ENCODE measurements around the gene POLG.

Gene POLG

GRCh38 chr15:89307046-89307587 is 27.5 kb downstream of the POLG start:
- Histone ChIP-seq H3K9ac (ENCODE audit: low read length) (peak overlapping the region; percentile 21), H3K79me1 (replicated peaks; ENCODE audit: low read length, poor library complexity, severe bottlenecking) (no peaks in the 10 kb centered on the region), H2BK12ac (ENCODE audit: low read length in 2 of 2) (no peak overlapping the region), H3K4me1 (ENCODE audit: control insufficient read depth, insufficient read depth, low read depth, low read length) (no peaks in the 10 kb centered on the region), H2BK15ac (ENCODE audit: low read depth, poor library complexity, severe bottlenecking) (no peak overlapping the region), H3K27me3 (ENCODE audit: control insufficient read depth in 1 of 2, insufficient read depth in 1 of 2, low read length in 2 of 2) (no peaks in the 10 kb centered on the region), H3K36me3 (ENCODE audit: control insufficient read depth in 1 of 2, insufficient read depth in 2 of 2, low read depth in 1 of 2, low read length in 2 of 2) (peaks cover 9 to 27% of the 10 kb centered on the region in 2 experiments), H2AFZ (ENCODE audit: low read depth, low read length) (no peak overlapping the region), H3K27ac (ENCODE audit: low read length, poor library complexity, severe bottlenecking) (peak overlapping the region; percentile 67), H3K4ac (ENCODE audit: low read depth in 1 of 2, low read length in 2 of 2) (no peak overlapping the region), H3K4me3 (ENCODE audit: insufficient read depth in 1 of 2, low read depth in 1 of 2, low read length in 2 of 2) (no peak overlapping the region), H3K9me3 (ENCODE audit: control insufficient read depth, low read length) (peaks cover 13% of the 10 kb centered on the region), H2AK5ac (ENCODE audit: low read length, severe bottlenecking) (no peak overlapping the region), H3K23ac (ENCODE audit: low read length in 2 of 2) (no peak overlapping the region), H2BK120ac (ENCODE audit: low read depth, low read length) (no peak overlapping the region), H2BK5ac (ENCODE audit: low read depth, low read length, poor library complexity, severe bottlenecking) (no peak overlapping the region), H3K4me2 (ENCODE audit: low read length, poor library complexity, severe bottlenecking) (no peak overlapping the region), H4K8ac (ENCODE audit: low read length) (no peak overlapping the region), H4K91ac (ENCODE audit: low read length) (no peak overlapping the region), H3K14ac (ENCODE audit: low read length in 2 of 2) (no peak overlapping the region), H3K18ac (ENCODE audit: low read depth in 1 of 2, low read length in 2 of 2) (no peak overlapping the region)
- 90% methylated on average over 2 of the region's 2 CpGs for WGBS
- DNase-seq, result peak; percentile 45

DNA sequence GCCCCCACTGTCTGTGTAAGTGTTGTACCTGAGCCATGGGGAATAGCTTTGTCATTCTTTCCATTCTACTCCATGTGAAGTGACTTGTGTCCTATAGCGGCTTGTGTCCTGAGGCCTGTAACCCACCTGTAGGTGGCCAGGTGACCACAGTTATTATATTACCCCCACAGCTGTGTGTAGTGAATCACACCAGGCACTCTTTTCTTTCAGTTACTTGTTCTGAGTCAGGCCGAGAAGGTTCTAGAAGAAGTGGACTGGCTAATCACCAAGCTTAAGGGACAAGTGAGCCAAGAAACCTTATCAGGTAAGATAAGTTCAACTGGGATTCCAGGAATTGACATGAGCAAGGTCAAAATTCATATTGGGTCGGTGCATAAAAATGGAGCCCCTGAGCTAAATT is 29.2 kb downstream of the POLG start:
- WGBS, result 97% methylated on average over 3 of the region's 3 CpGs
- Histone ChIP-seq H3K4me2 (ENCODE audit: low read length, poor library complexity, severe bottlenecking) (no peak overlapping the region), H3K18ac (ENCODE audit: low read depth in 1 of 2, low read length in 2 of 2) (no peak overlapping the region), H2AFZ (ENCODE audit: low read depth, low read length) (no peak overlapping the region), H4K91ac (ENCODE audit: low read length) (no peak overlapping the region), H3K9ac (ENCODE audit: low read length) (no peak overlapping the region), H3K23ac (ENCODE audit: low read length in 2 of 2) (no peak overlapping the region), H3K4me3 (ENCODE audit: insufficient read depth in 1 of 2, low read depth in 1 of 2, low read length in 2 of 2) (no peak overlapping the region), H3K14ac (ENCODE audit: low read length in 2 of 2) (no peak overlapping the region), H3K36me3 (ENCODE audit: control insufficient read depth in 1 of 2, insufficient read depth in 2 of 2, low read depth in 1 of 2, low read length in 2 of 2) (peaks cover 11 to 37% of the 10 kb centered on the region in 2 experiments), H3K4ac (ENCODE audit: low read depth in 1 of 2, low read length in 2 of 2) (no peak overlapping the region), H3K79me1 (replicated peaks; ENCODE audit: low read length, poor library complexity, severe bottlenecking) (no peaks in the 10 kb centered on the region), H2BK5ac (ENCODE audit: low read depth, low read length, poor library complexity, severe bottlenecking) (no peak overlapping the region), H3K27ac (ENCODE audit: low read length, poor library complexity, severe bottlenecking) (no peak overlapping the region), H2BK15ac (ENCODE audit: low read depth, poor library complexity, severe bottlenecking) (no peak overlapping the region), H2BK120ac (ENCODE audit: low read depth, low read length) (no peak overlapping the region), H3K9me3 (ENCODE audit: control insufficient read depth, low read length) (peaks cover 13% of the 10 kb centered on the region), H2BK12ac (ENCODE audit: low read length in 2 of 2) (no peak overlapping the region), H3K27me3 (ENCODE audit: control insufficient read depth in 1 of 2, insufficient read depth in 1 of 2, low read length in 2 of 2) (no peaks in the 10 kb centered on the region), H3K4me1 (ENCODE audit: control insufficient read depth, insufficient read depth, low read depth, low read length) (no peaks in the 10 kb centered on the region), H4K8ac (ENCODE audit: low read length) (no peak overlapping the region), H2AK5ac (ENCODE audit: low read length, severe bottlenecking) (no peak overlapping the region)
- no peak for DNase-seq

GRCh38 chr15:89303986-89304385 is 30.6 kb downstream of the POLG start:
- peaks cover 11 to 34% of the 10 kb centered on the region in 2 experiments for H3K36me3 ChIP-seq (ENCODE audit: control insufficient read depth in 1 of 2, insufficient read depth in 2 of 2, low read depth in 1 of 2, low read length in 2 of 2)
- no peak overlapping the region for H2AK5ac ChIP-seq (ENCODE audit: low read length, severe bottlenecking)
- no peak overlapping the region for H3K4ac ChIP-seq (ENCODE audit: low read depth in 1 of 2, low read length in 2 of 2)
- no peaks in the 10 kb centered on the region for H3K4me1 ChIP-seq (ENCODE audit: control insufficient read depth, insufficient read depth, low read depth, low read length)
- H4K8ac ChIP-seq (ENCODE audit: low read length), result no peak overlapping the region
- H3K79me1 ChIP-seq (replicated peaks; ENCODE audit: low read length, poor library complexity, severe bottlenecking), result no peaks in the 10 kb centered on the region
- H3K9me3 ChIP-seq (ENCODE audit: control insufficient read depth, low read length), result peaks cover 13% of the 10 kb centered on the region
- no peaks in the 10 kb centered on the region for H3K27me3 ChIP-seq (ENCODE audit: control insufficient read depth in 1 of 2, insufficient read depth in 1 of 2, low read length in 2 of 2)
- H2BK12ac ChIP-seq (ENCODE audit: low read length in 2 of 2), result no peak overlapping the region
- no peak overlapping the region for H2BK5ac ChIP-seq (ENCODE audit: low read depth, low read length, poor library complexity, severe bottlenecking)
- H2AFZ ChIP-seq (ENCODE audit: low read depth, low read length), result no peak overlapping the region
- H4K91ac ChIP-seq (ENCODE audit: low read length), result no peak overlapping the region
- no peak overlapping the region for H3K23ac ChIP-seq (ENCODE audit: low read length in 2 of 2)
- H3K4me3 ChIP-seq (ENCODE audit: insufficient read depth in 1 of 2, low read depth in 1 of 2, low read length in 2 of 2), result no peak overlapping the region
- no peak overlapping the region for H3K18ac ChIP-seq (ENCODE audit: low read depth in 1 of 2, low read length in 2 of 2)
- H3K27ac ChIP-seq (ENCODE audit: low read length, poor library complexity, severe bottlenecking), result no peak overlapping the region
- no peak overlapping the region for H3K9ac ChIP-seq (ENCODE audit: low read length)
- no peak for DNase-seq
- H3K14ac ChIP-seq (ENCODE audit: low read length in 2 of 2), result no peak overlapping the region
- H2BK15ac ChIP-seq (ENCODE audit: low read depth, poor library complexity, severe bottlenecking), result no peak overlapping the region
- WGBS, result no CpG with 5 or more reads among the region's 2 CpGs
- H3K4me2 ChIP-seq (ENCODE audit: low read length, poor library complexity, severe bottlenecking), result no peak overlapping the region
- no peak overlapping the region for H2BK120ac ChIP-seq (ENCODE audit: low read depth, low read length)

GRCh38 chr15:89301304-89302089 is 33.1 kb downstream of the POLG start:
- H2AFZ ChIP-seq (ENCODE audit: low read depth, low read length), result no peak overlapping the region
- H3K36me3 ChIP-seq (ENCODE audit: control insufficient read depth in 1 of 2, insufficient read depth in 2 of 2, low read depth in 1 of 2, low read length in 2 of 2), result peaks cover 11 to 34% of the 10 kb centered on the region in 2 experiments
- H3K27ac ChIP-seq (ENCODE audit: low read length, poor library complexity, severe bottlenecking), result no peak overlapping the region
- no peaks in the 10 kb centered on the region for H3K27me3 ChIP-seq (ENCODE audit: control insufficient read depth in 1 of 2, insufficient read depth in 1 of 2, low read length in 2 of 2)
- H3K79me1 ChIP-seq (replicated peaks; ENCODE audit: low read length, poor library complexity, severe bottlenecking), result no peaks in the 10 kb centered on the region
- no peak overlapping the region for H3K4me3 ChIP-seq (ENCODE audit: insufficient read depth in 1 of 2, low read depth in 1 of 2, low read length in 2 of 2)
- H3K18ac ChIP-seq (ENCODE audit: low read depth in 1 of 2, low read length in 2 of 2), result no peak overlapping the region
- peaks cover 13% of the 10 kb centered on the region for H3K9me3 ChIP-seq (ENCODE audit: control insufficient read depth, low read length)
- H4K91ac ChIP-seq (ENCODE audit: low read length), result no peak overlapping the region
- no peak overlapping the region for H2BK5ac ChIP-seq (ENCODE audit: low read depth, low read length, poor library complexity, severe bottlenecking)
- H3K4me2 ChIP-seq (ENCODE audit: low read length, poor library complexity, severe bottlenecking), result no peak overlapping the region
- H4K8ac ChIP-seq (ENCODE audit: low read length), result no peak overlapping the region
- H3K14ac ChIP-seq (ENCODE audit: low read length in 2 of 2), result no peak overlapping the region
- DNase-seq, result no peak
- no peak overlapping the region for H2BK120ac ChIP-seq (ENCODE audit: low read depth, low read length)
- H3K23ac ChIP-seq (ENCODE audit: low read length in 2 of 2), result no peak overlapping the region
- no peaks in the 10 kb centered on the region for H3K4me1 ChIP-seq (ENCODE audit: control insufficient read depth, insufficient read depth, low read depth, low read length)
- WGBS, result 95% methylated on average over 4 of the region's 5 CpGs
- H2BK15ac ChIP-seq (ENCODE audit: low read depth, poor library complexity, severe bottlenecking), result no peak overlapping the region
- no peak overlapping the region for H2AK5ac ChIP-seq (ENCODE audit: low read length, severe bottlenecking)
- H2BK12ac ChIP-seq (ENCODE audit: low read length in 2 of 2), result no peak overlapping the region
- no peak overlapping the region for H3K9ac ChIP-seq (ENCODE audit: low read length)
- no peak overlapping the region for H3K4ac ChIP-seq (ENCODE audit: low read depth in 1 of 2, low read length in 2 of 2)
